T-helper 1 cell treated with Interleukin-12 subunit alpha and Interleukin-12 subunit beta and Interleukin-4 antibody, amounts not matched to agents 30 ng/mL and 1 ng/mL, for 36 hours (primary cell): Measurements from ENCODE around the gene EPS8. TPM values are rescaled to one million over a fixed set of nuclear protein-coding genes. Genes with fewer than 3 reads are reported as not detected.

Source experiments
- intact Hi-C: fragments of 100-400 bp; cut with micrococcal nuclease; formaldehyde crosslinking; loops from one replicate; pipeline ENCODE4 v1.15.1; 2024
- total RNA-seq: library from RNA; stranded (reverse); gene quantifications from 2 replicates; pipeline ENCODE4 v1.2.3, GENCODE V29; 2022

The EPS8 gene
- total RNA-seq: 0.61 and 2.3 TPM in 2 replicates

GRCh38 chr12:15789220-15790171, at the start of gene EPS8:
TSS of gene EPS8 (minus strand) at chr12:15789388. CDS start at chr12:15682951, 106,437 bp downstream.
- intact Hi-C loops: loop anchor here (1.0 to 10.0 kb wide), 11 partner anchors 68 to 1019 kb away; partner anchors contain the start of genes DERA and STRAP

GRCh38 chr12:15837141-15837790, 48.1 kb upstream of the EPS8 start:
- intact Hi-C loops: no loop called here

GRCh38 chr12:15834575-15834974, 45.4 kb upstream of the EPS8 start:
- intact Hi-C loops: no loop called here

GRCh38 chr12:15831315-15831978, 42.3 kb upstream of the EPS8 start:
- intact Hi-C loops: no loop called here

GRCh38 chr12:15830538-15830937, 41.4 kb upstream of the EPS8 start:
- intact Hi-C loops: no loop called here

- intact Hi-C loops: loop anchor here (5.0 kb wide), 1 partner anchor 63 kb away; no protein-coding TSS in a partner anchor
Observed at GRCh38 chr12:15829949-15830348, 40.8 kb upstream of the EPS8 start.

- intact Hi-C loops: loop anchor here (5.0 kb wide), 1 partner anchor 62 kb away; no protein-coding TSS in a partner anchor
Observed at GRCh38 chr12:15829255-15829654, 40.1 kb upstream of the EPS8 start.

GRCh38 chr12:15827136-15827535, 37.9 kb upstream of the EPS8 start:
- intact Hi-C loops: loop anchor here (5.0 kb wide), 1 partner anchor 60 kb away; no protein-coding TSS in a partner anchor

GRCh38 chr12:15824516-15824915, 35.3 kb upstream of the EPS8 start:
- intact Hi-C loops: no loop called here

GRCh38 chr12:15823360-15824128, 34.4 kb upstream of the EPS8 start:
- intact Hi-C loops: no loop called here

- intact Hi-C loops: no loop called here
Observed at GRCh38 chr12:15819644-15820437, 30.7 kb upstream of the EPS8 start.

- intact Hi-C loops: no loop called here
Observed at GRCh38 chr12:15818418-15818817, 29.2 kb upstream of the EPS8 start.

- intact Hi-C loops: no loop called here
Observed at GRCh38 chr12:15815730-15816129, 26.5 kb upstream of the EPS8 start.

- intact Hi-C loops: no loop called here
Observed at GRCh38 chr12:15811214-15812127, 22.3 kb upstream of the EPS8 start.

GRCh38 chr12:15808652-15809051, 19.5 kb upstream of the EPS8 start:
- intact Hi-C loops: no loop called here

GRCh38 chr12:15808250-15808649, 19.1 kb upstream of the EPS8 start:
- intact Hi-C loops: no loop called here

GRCh38 chr12:15806826-15807225, 17.6 kb upstream of the EPS8 start:
- intact Hi-C loops: no loop called here

GRCh38 chr12:15801770-15802744, 12.9 kb upstream of the EPS8 start:
- intact Hi-C loops: no loop called here
